H9 (cell line): ENCODE results near the gene ZNF585A. TPM values are rescaled to one million over a fixed set of nuclear protein-coding genes. Genes with fewer than 3 reads are reported as not detected.

Source experiments
- DNase-seq: peaks from one replicate; pipeline ENCODE4 v3.0.0-alpha.2; 2017
- H2AFZ ChIP-seq: one replicate; pipeline ENCODE4 v1.6.1; 2013; ENCODE audit warnings: mild to moderate bottlenecking, low read length, control low read depth, moderate library complexity
- H2AK5ac ChIP-seq: 2 replicates; pipeline ENCODE4 v1.6.1; 2013; ENCODE audit warnings: low read length, control low read depth, mixed read lengths; ENCODE audit not compliant: insufficient read length
- H2BK120ac ChIP-seq: one replicate; pipeline ENCODE4 v1.6.1; 2013; ENCODE audit warnings: low read depth, mild to moderate bottlenecking, low read length, control low read depth, inconsistent platforms; ENCODE audit not compliant: poor library complexity, severe bottlenecking
- H2BK12ac ChIP-seq: 2 replicates; pipeline ENCODE4 v1.6.1; 2013; ENCODE audit warnings: low read length, control low read depth, mixed read lengths, low read depth; ENCODE audit not compliant: insufficient read length
- H2BK15ac ChIP-seq: 2 replicates; pipeline ENCODE4 v1.6.1; 2013; ENCODE audit warnings: low read depth, low read length, control low read depth
- H2BK20ac ChIP-seq: one replicate; pipeline ENCODE4 v1.6.1; 2013; ENCODE audit warnings: low read depth, mild to moderate bottlenecking, low read length, control low read depth, inconsistent platforms; ENCODE audit not compliant: poor library complexity, severe bottlenecking
- H2BK5ac ChIP-seq: 2 replicates; pipeline ENCODE4 v1.6.1; 2013; ENCODE audit warnings: low read length, control low read depth, mixed read lengths; ENCODE audit not compliant: insufficient read length
- H3K14ac ChIP-seq: 2 replicates; pipeline ENCODE4 v1.6.1; 2013; ENCODE audit warnings: low read length, control low read depth; ENCODE audit not compliant: insufficient read depth
- H3K18ac ChIP-seq: 2 replicates; pipeline ENCODE4 v1.6.1; 2013; ENCODE audit warnings: low read depth, mild to moderate bottlenecking, mixed read lengths, low read length, control low read depth; ENCODE audit not compliant: insufficient read length
- H3K23ac ChIP-seq: 2 replicates; pipeline ENCODE4 v1.6.1; 2013; ENCODE audit warnings: low read length, control low read depth, mixed read lengths, low read depth; ENCODE audit not compliant: insufficient read length
- H3K23me2 ChIP-seq: 2 replicates; pipeline ENCODE4 v1.6.1; 2013; ENCODE audit warnings: low read depth, mild to moderate bottlenecking, mixed read lengths, low read length, control low read depth; ENCODE audit not compliant: insufficient read length, poor library complexity, severe bottlenecking
- H3K27ac ChIP-seq: 2 replicates; pipeline ENCODE4 v1.5.1; 2013; ENCODE audit warnings: low read length, control low read depth, mixed read lengths, low read depth; ENCODE audit not compliant: insufficient read length
- H3K27me3 ChIP-seq: 2 replicates; pipeline ENCODE4 v1.6.1; 2013; ENCODE audit warnings: low read length, control low read depth, inconsistent platforms; ENCODE audit not compliant: insufficient read depth
- H3K4ac ChIP-seq: 2 replicates; pipeline ENCODE4 v1.6.1; 2013; ENCODE audit warnings: low read depth, mild to moderate bottlenecking, control low read depth, inconsistent platforms, low read length, moderate library complexity
- H3K4me1 ChIP-seq: 2 replicates; pipeline ENCODE4 v1.6.1; 2013; ENCODE audit warnings: low read length, control low read depth, inconsistent platforms; ENCODE audit not compliant: insufficient read depth
- H3K4me2 ChIP-seq: 2 replicates; pipeline ENCODE4 v1.6.1; 2013; ENCODE audit warnings: low read length, control low read depth, mixed read lengths; ENCODE audit not compliant: insufficient read length, insufficient read depth
- H3K56ac ChIP-seq: 2 replicates; pipeline ENCODE4 v1.6.1; 2013; ENCODE audit warnings: low read depth, mild to moderate bottlenecking, mixed read lengths, low read length, control low read depth; ENCODE audit not compliant: insufficient read length
- H3K79me1 ChIP-seq: 2 replicates; pipeline ENCODE4 v1.6.1; 2013; ENCODE audit warnings: low read depth, mild to moderate bottlenecking, moderate library complexity, low read length, control low read depth, inconsistent platforms; ENCODE audit not compliant: insufficient read depth, poor library complexity, severe bottlenecking
- H3K79me2 ChIP-seq: 2 replicates; pipeline ENCODE4 v1.6.1; 2013; ENCODE audit warnings: low read length, control low read depth, inconsistent platforms; ENCODE audit not compliant: insufficient read depth
- H3K9ac ChIP-seq: 2 replicates; pipeline ENCODE4 v1.6.1; 2013; ENCODE audit warnings: low read length, control low read depth, mixed read lengths; ENCODE audit not compliant: insufficient read length; ENCODE audit errors: extremely low read depth
- H3K9me3 ChIP-seq: one replicate; pipeline ENCODE4 v1.6.1; 2013; ENCODE audit warnings: low read depth, low read length, inconsistent platforms; ENCODE audit not compliant: control insufficient read depth
- H3T11ph ChIP-seq: one replicate; pipeline ENCODE4 v1.6.1; 2013; ENCODE audit warnings: mild to moderate bottlenecking, low read length, control low read depth, inconsistent platforms
- H4K20me1 ChIP-seq: one replicate; pipeline ENCODE4 v1.6.1; 2013; ENCODE audit not compliant: control insufficient read depth, insufficient read length, insufficient read depth
- H4K5ac ChIP-seq: 2 replicates; pipeline ENCODE4 v1.6.1; 2013; ENCODE audit warnings: low read depth, mild to moderate bottlenecking, mixed read lengths, low read length, control low read depth; ENCODE audit not compliant: insufficient read length
- H4K8ac ChIP-seq: replicated peaks from 2 replicates; pipeline ENCODE4 v1.6.1; 2013; ENCODE audit warnings: low read length, control low read depth, mixed read lengths, low read depth; ENCODE audit not compliant: insufficient read length
- H4K91ac ChIP-seq: 2 replicates; pipeline ENCODE4 v1.6.1; 2013; ENCODE audit warnings: low read depth, mild to moderate bottlenecking, moderate library complexity, mixed read lengths, low read length, control low read depth; ENCODE audit not compliant: insufficient read length
- H3K27ac Mint-ChIP-seq, 3 experiments: 2 replicates in 2 of 3; 3 replicates in 1 of 3; pipeline ENCODE4 v1.8.0; 2020 to 2021; ENCODE audit warnings: mixed read lengths in 3 of 3, mild to moderate bottlenecking in 1 of 3, moderate library complexity in 1 of 3
- H3K27me3 Mint-ChIP-seq: 2 replicates; pipeline ENCODE4 v1.8.0; 2021; ENCODE audit warnings: low read depth, mild to moderate bottlenecking, moderate library complexity, mixed read lengths
- H3K36me3 Mint-ChIP-seq, 3 experiments: 2 replicates in 2 of 3; 3 replicates in 1 of 3; pipeline ENCODE4 v1.8.0; 2020 to 2021; ENCODE audit warnings: low read depth in 3 of 3, mixed read lengths in 3 of 3; ENCODE audit not compliant: insufficient read depth in 1 of 3
- H3K4me1 Mint-ChIP-seq, 2 experiments: 2 replicates each; pipeline ENCODE4 v1.8.0; 2020; ENCODE audit warnings: mixed read lengths in 2 of 2
- H3K4me3 Mint-ChIP-seq, 2 experiments: 2 replicates in 1 of 2; 3 replicates in 1 of 2; pipeline ENCODE4 v1.8.0; 2020 to 2021; ENCODE audit warnings: mild to moderate bottlenecking in 2 of 2, mixed read lengths in 2 of 2, moderate library complexity in 1 of 2
- H3K9me3 Mint-ChIP-seq, 2 experiments: 2 replicates in 1 of 2; 3 replicates in 1 of 2; pipeline ENCODE4 v1.8.0; 2020; ENCODE audit warnings: mild to moderate bottlenecking in 2 of 2, mixed read lengths in 2 of 2, moderate library complexity in 1 of 2
- CTCF ChIP-seq: fragments of 200-600 bp; sonication (generic); conservative IDR thresholded peaks from 3 replicates; pipeline ENCODE4 v1.8.0; 2021; ENCODE audit warnings: antibody characterized with exemption, mild to moderate bottlenecking
- WGBS: extraction: QIAGEN DNeasy Blood & Tissue Kit; methylation state at CpG from one replicate; pipeline ENCODE4 v1.1.7; 2013; ENCODE audit warnings: missing lambda C conversion rate, low lambda C conversion rate, mixed read lengths; ENCODE audit not compliant: insufficient read length; ENCODE audit errors: extremely low coverage; 5-methylcytosine and 5-hydroxymethylcytosine counted together
- total RNA-seq: library from RNA; stranded (reverse); gene quantifications from 2 replicates; pipeline ENCODE4 v1.2.1, GENCODE V29; 2021

The ZNF585A gene
- total RNA-seq, 1 experiment from 2014 or later, result 18.3 TPM

- no peak overlapping the region for H4K8ac ChIP-seq
- no peak overlapping the region for H3K4me3 Mint-ChIP-seq
- no peak overlapping the region for H3T11ph ChIP-seq
- H4K5ac ChIP-seq, result no peak overlapping the region
- H3K36me3 Mint-ChIP-seq, result peaks cover 82 to 91% (median 85%) of the 10 kb centered on the region in 3 experiments
- no peak for DNase-seq
- H3K23me2 ChIP-seq, result no peaks in the 10 kb centered on the region
- H2BK120ac ChIP-seq, result no peak overlapping the region
- no peaks in the 10 kb centered on the region for H3K4me1 Mint-ChIP-seq
- H2BK5ac ChIP-seq, result no peak overlapping the region
- no peak overlapping the region for H2AK5ac ChIP-seq
- H3K23ac ChIP-seq, result no peak overlapping the region
- no peak overlapping the region for H2BK20ac ChIP-seq
- H4K91ac ChIP-seq, result no peak overlapping the region
- peaks cover 9% of the 10 kb centered on the region for H3K9me3 ChIP-seq
- no peak overlapping the region for H3K14ac ChIP-seq
- no peak overlapping the region for H2AFZ ChIP-seq
- H2BK15ac ChIP-seq, result no peak overlapping the region
- H3K4me2 ChIP-seq, result no peak overlapping the region
- H3K4me1 ChIP-seq, result no peaks in the 10 kb centered on the region
- H3K18ac ChIP-seq, result no peak overlapping the region
- H3K56ac ChIP-seq, result no peak overlapping the region
- no peaks in the 10 kb centered on the region for H3K79me2 ChIP-seq
- no peaks in the 10 kb centered on the region for H3K27me3 ChIP-seq
- no peaks in the 10 kb centered on the region for H4K20me1 ChIP-seq
- no peak overlapping the region for H3K4ac ChIP-seq
- H3K27me3 Mint-ChIP-seq, result no peaks in the 10 kb centered on the region
- H3K9me3 Mint-ChIP-seq, result peaks cover 64 to 78% of the 10 kb centered on the region in 2 experiments
- no peak overlapping the region for H2BK12ac ChIP-seq
- no peak overlapping the region for H3K27ac ChIP-seq
- whole genome bisulfite sequencing, result no CpG with 5 or more reads among the region's 1 CpG
- H3K79me1 ChIP-seq, result no peaks in the 10 kb centered on the region
- no peak overlapping the region for H3K9ac ChIP-seq
- H3K27ac Mint-ChIP-seq, result no peak overlapping the region
- TF ChIP-seq CTCF, result no peak
These were observed 6.9 kb downstream of the ZNF585A start for GRCh38 chr19:37165635-37166034.
